Esophagus squamous epithelium (tissue), 5 donors: Measurements from ENCODE around the gene TOP2A. TPM values are rescaled to one million over a fixed set of nuclear protein-coding genes. Genes with fewer than 3 reads are reported as not detected.

Source experiments
- DNase-seq: peaks from one replicate; lab custom pipeline; 2025; lab: John Stamatoyannopoulos, UW
- H3K27ac ChIP-seq, 4 donors: fragments of 200-600 bp; sonication (generic); one replicate each; pipeline ENCODE4 v1.5.1; 2016 to 2019; ENCODE audit warnings: mild to moderate bottlenecking in 1 of 4
- H3K27me3 ChIP-seq, 4 donors: fragments of 200-600 bp; sonication (generic); 1 replicate in 3 of 4; 2 replicates in 1 of 4; pipeline versions ENCODE4 v1.5.1 to v1.6.0; 2017 to 2021; ENCODE audit warnings: antibody characterized with exemption in 1 of 4
- H3K36me3 ChIP-seq, 3 donors: fragments of 200-600 bp; sonication (generic); one replicate each; pipeline ENCODE4 v1.5.1; 2016 to 2019
- H3K4me1 ChIP-seq, 3 donors: fragments of 200-600 bp; sonication (generic); one replicate each; pipeline ENCODE4 v1.5.1; 2017 to 2019
- H3K4me3 ChIP-seq, 4 donors: fragments of 200-600 bp; sonication (generic); 1 replicate in 3 of 4; 2 replicates in 1 of 4; pipeline ENCODE4 v1.5.1; 2016 to 2019; ENCODE audit warnings: mild to moderate bottlenecking in 2 of 4, moderate library complexity in 1 of 4
- H3K9me3 ChIP-seq, 3 donors: fragments of 200-600 bp; sonication (generic); one replicate each; pipeline ENCODE4 v1.5.1; 2016 to 2019
- CTCF ChIP-seq, 6 experiments: fragments of 450-650 bp in 4 of 6; fragments of 200-600 bp in 2 of 6; sonication (generic) in 2 of 6; IDR thresholded peaks; one replicate each; pipeline ENCODE4 v1.5.1; 2016 to 2019; ENCODE audit warnings: antibody characterized with exemption in 6 of 6, mild to moderate bottlenecking in 4 of 6, moderate library complexity in 4 of 6
- POLR2A ChIP-seq, 4 donors: fragments of 450-650 bp; IDR thresholded peaks; one replicate each; pipeline ENCODE4 v1.6.1; 2017; ENCODE audit warnings: antibody characterized with exemption in 4 of 4, mild to moderate bottlenecking in 4 of 4, moderate library complexity in 3 of 4
- whole genome bisulfite sequencing, 2 donors: methylation state at CpG; one replicate each; pipeline ENCODE4 v1.1.5; 2018; 5-methylcytosine and 5-hydroxymethylcytosine counted together
- intact Hi-C: fragments of 100-400 bp; cut with DNase I; formaldehyde crosslinking; loops from one replicate; pipeline ENCODE4 v1.15.0; 2022
- total RNA-seq, 4 donors: library from RNA; depleted of rRNA; stranded (reverse); fragments of >200 nt; gene quantifications; one replicate each; pipeline ENCODE4 v1.1.0, GENCODE V29; 2016
- donor health status: DM: yes; HTN: yes; CAD: no.

Gene TOP2A
- total RNA-seq, 4 donors from 2014 or later: 24.9 to 87.1 (median 50.6) TPM

GRCh38 chr17:40463122-40463550 is 45.4 kb upstream of the TOP2A start:
- Histone ChIP-seq H3K4me1 (peaks cover 0 to 58% (median 36%) of the 10 kb centered on the region in 3 donors), H3K36me3 (peaks cover 0 to 3% (median 0%) of the 10 kb centered on the region in 3 donors), H3K4me3 (no peak overlapping the region), H3K9me3 (no peaks in the 10 kb centered on the region), H3K27me3 (peaks cover 0 to 7% (median 0%) of the 10 kb centered on the region in 4 donors), H3K27ac (peak overlapping the region in 3 of 4 donors; percentile 32 to 65 (median 54))
- DNase-seq: no peak
- 43 to 44% methylated on average over 4 to 9 of the region's 11 CpGs for WGBS, 2 donors
- TF ChIP-seq CTCF (IDR thresholded peaks at IDR 0.05) (no peak), POLR2A (IDR thresholded peaks at IDR 0.05) (no peak)
- intact Hi-C loops: no loop called here

GRCh38 chr17:40462343-40463121 is 44.8 kb upstream of the TOP2A start:
- intact Hi-C loops: no loop called here
- H3K36me3 ChIP-seq: peaks cover 0 to 9% (median 0%) of the 10 kb centered on the region in 3 donors
- H3K4me1 ChIP-seq: peaks cover 3 to 64% (median 42%) of the 10 kb centered on the region in 3 donors
- H3K27ac ChIP-seq: peak overlapping the region; percentile 32 to 65 (median 45)
- H3K27me3 ChIP-seq: peaks cover 0 to 7% (median 0%) of the 10 kb centered on the region in 4 donors
- TF ChIP-seq CTCF (IDR thresholded peaks at IDR 0.05): no peak
- no peak for TF ChIP-seq POLR2A (IDR thresholded peaks at IDR 0.05)
- 55 to 79% methylated on average over 5 to 7 of the region's 9 CpGs for WGBS, 2 donors
- no peaks in the 10 kb centered on the region for H3K9me3 ChIP-seq
- no peak for DNase-seq
- H3K4me3 ChIP-seq: no peak overlapping the region

DNA sequence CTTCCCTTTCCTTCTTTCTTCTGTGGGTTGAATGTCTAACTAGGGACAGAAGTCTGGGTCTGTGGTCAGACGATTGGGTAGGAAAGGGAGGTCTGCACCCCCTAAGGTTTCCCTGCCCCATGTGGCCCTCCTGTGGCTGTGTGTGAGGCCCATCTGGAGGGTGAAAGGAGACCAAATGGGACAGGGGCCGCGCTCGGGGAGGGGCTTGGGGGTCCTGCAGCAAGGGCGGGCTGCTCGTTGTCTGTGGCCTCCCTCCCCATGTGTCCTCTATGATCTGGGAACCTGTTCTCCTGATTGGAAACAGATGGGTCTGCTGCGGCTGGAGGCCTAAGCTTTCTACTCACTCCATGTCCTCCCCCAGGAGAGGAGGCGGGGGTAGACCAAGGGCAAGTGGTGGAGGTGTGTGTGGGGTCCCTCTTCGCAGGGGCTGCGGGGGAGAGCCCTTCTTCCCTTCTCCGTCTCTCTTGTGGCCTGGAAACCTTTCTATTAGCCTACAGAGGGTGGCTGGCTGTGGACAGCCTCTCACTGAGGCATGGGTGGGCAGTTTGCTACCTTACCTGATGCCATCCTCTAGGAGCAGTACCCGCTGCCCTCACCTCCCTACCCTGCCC is 44.1 kb upstream of the TOP2A start:
- Histone ChIP-seq H3K36me3 (peaks cover 0 to 16% (median 0%) of the 10 kb centered on the region in 3 donors), H3K27ac (peak overlapping the region; percentile 32 to 65 (median 43)), H3K27me3 (peaks cover 0 to 4% (median 0%) of the 10 kb centered on the region in 4 donors), H3K9me3 (no peaks in the 10 kb centered on the region), H3K4me1 (peaks cover 3 to 71% (median 49%) of the 10 kb centered on the region in 3 donors), H3K4me3 (no peak overlapping the region)
- WGBS, 2 donors: 29 to 82% methylated on average over 1 to 4 of the region's 12 CpGs
- intact Hi-C loops: no loop called here
- TF ChIP-seq POLR2A (IDR thresholded peaks at IDR 0.05) (no peak), CTCF (IDR thresholded peaks at IDR 0.05) (no peak)
- DNase-seq: no peak

GRCh38 chr17:40460968-40461731 is 43.5 kb upstream of the TOP2A start:
- 58 to 70% methylated on average over 8 of the region's 9 CpGs for WGBS, 2 donors

More at GRCh38 chr17:40460968-40461731, 43.5 kb upstream of the TOP2A start:
- no peak for TF ChIP-seq CTCF (IDR thresholded peaks at IDR 0.05)
- no peak for TF ChIP-seq POLR2A (IDR thresholded peaks at IDR 0.05)
- DNase-seq: no peak
- H3K4me1 ChIP-seq: peaks cover 3 to 77% (median 56%) of the 10 kb centered on the region in 3 donors
- no peak overlapping the region for H3K4me3 ChIP-seq
- peaks cover 0 to 23% (median 0%) of the 10 kb centered on the region in 3 donors for H3K36me3 ChIP-seq
- intact Hi-C loops: no loop called here
- H3K27ac ChIP-seq: peak overlapping the region in 3 of 4 donors; percentile 32 to 65 (median 50)
- no peaks in the 10 kb centered on the region for H3K9me3 ChIP-seq
- peaks cover 0 to 2% (median 0%) of the 10 kb centered on the region in 4 donors for H3K27me3 ChIP-seq
